H9 (cell line): ENCODE measurements around the gene MICALL2. TPM values are rescaled to one million over a fixed set of nuclear protein-coding genes. Genes with fewer than 3 reads are reported as not detected.
A peak's percentile ranks its signal among the peaks of the same experiment; 100 is the strongest.

Source experiments
- DNase-seq: peaks from one replicate; pipeline ENCODE4 v3.0.0-alpha.2; 2017
- H2AFZ ChIP-seq: one replicate; pipeline ENCODE4 v1.6.1; 2013; ENCODE audit warnings: mild to moderate bottlenecking, low read length, control low read depth, moderate library complexity
- H2AK5ac ChIP-seq: 2 replicates; pipeline ENCODE4 v1.6.1; 2013; ENCODE audit warnings: low read length, control low read depth, mixed read lengths; ENCODE audit not compliant: insufficient read length
- H2BK120ac ChIP-seq: one replicate; pipeline ENCODE4 v1.6.1; 2013; ENCODE audit warnings: low read depth, mild to moderate bottlenecking, low read length, control low read depth, inconsistent platforms; ENCODE audit not compliant: poor library complexity, severe bottlenecking
- H2BK12ac ChIP-seq: 2 replicates; pipeline ENCODE4 v1.6.1; 2013; ENCODE audit warnings: low read length, control low read depth, mixed read lengths, low read depth; ENCODE audit not compliant: insufficient read length
- H2BK15ac ChIP-seq: 2 replicates; pipeline ENCODE4 v1.6.1; 2013; ENCODE audit warnings: low read depth, low read length, control low read depth
- H2BK20ac ChIP-seq: one replicate; pipeline ENCODE4 v1.6.1; 2013; ENCODE audit warnings: low read depth, mild to moderate bottlenecking, low read length, control low read depth, inconsistent platforms; ENCODE audit not compliant: poor library complexity, severe bottlenecking
- H2BK5ac ChIP-seq: 2 replicates; pipeline ENCODE4 v1.6.1; 2013; ENCODE audit warnings: low read length, control low read depth, mixed read lengths; ENCODE audit not compliant: insufficient read length
- H3K14ac ChIP-seq: 2 replicates; pipeline ENCODE4 v1.6.1; 2013; ENCODE audit warnings: low read length, control low read depth; ENCODE audit not compliant: insufficient read depth
- H3K18ac ChIP-seq: 2 replicates; pipeline ENCODE4 v1.6.1; 2013; ENCODE audit warnings: low read depth, mild to moderate bottlenecking, mixed read lengths, low read length, control low read depth; ENCODE audit not compliant: insufficient read length
- H3K23ac ChIP-seq: 2 replicates; pipeline ENCODE4 v1.6.1; 2013; ENCODE audit warnings: low read length, control low read depth, mixed read lengths, low read depth; ENCODE audit not compliant: insufficient read length
- H3K23me2 ChIP-seq: 2 replicates; pipeline ENCODE4 v1.6.1; 2013; ENCODE audit warnings: low read depth, mild to moderate bottlenecking, mixed read lengths, low read length, control low read depth; ENCODE audit not compliant: insufficient read length, poor library complexity, severe bottlenecking
- H3K27ac ChIP-seq: 2 replicates; pipeline ENCODE4 v1.5.1; 2013; ENCODE audit warnings: low read length, control low read depth, mixed read lengths, low read depth; ENCODE audit not compliant: insufficient read length
- H3K27me3 ChIP-seq: 2 replicates; pipeline ENCODE4 v1.6.1; 2013; ENCODE audit warnings: low read length, control low read depth, inconsistent platforms; ENCODE audit not compliant: insufficient read depth
- H3K4ac ChIP-seq: 2 replicates; pipeline ENCODE4 v1.6.1; 2013; ENCODE audit warnings: low read depth, mild to moderate bottlenecking, control low read depth, inconsistent platforms, low read length, moderate library complexity
- H3K4me1 ChIP-seq: 2 replicates; pipeline ENCODE4 v1.6.1; 2013; ENCODE audit warnings: low read length, control low read depth, inconsistent platforms; ENCODE audit not compliant: insufficient read depth
- H3K4me2 ChIP-seq: 2 replicates; pipeline ENCODE4 v1.6.1; 2013; ENCODE audit warnings: low read length, control low read depth, mixed read lengths; ENCODE audit not compliant: insufficient read length, insufficient read depth
- H3K56ac ChIP-seq: 2 replicates; pipeline ENCODE4 v1.6.1; 2013; ENCODE audit warnings: low read depth, mild to moderate bottlenecking, mixed read lengths, low read length, control low read depth; ENCODE audit not compliant: insufficient read length
- H3K79me1 ChIP-seq: 2 replicates; pipeline ENCODE4 v1.6.1; 2013; ENCODE audit warnings: low read depth, mild to moderate bottlenecking, moderate library complexity, low read length, control low read depth, inconsistent platforms; ENCODE audit not compliant: insufficient read depth, poor library complexity, severe bottlenecking
- H3K79me2 ChIP-seq: 2 replicates; pipeline ENCODE4 v1.6.1; 2013; ENCODE audit warnings: low read length, control low read depth, inconsistent platforms; ENCODE audit not compliant: insufficient read depth
- H3K9ac ChIP-seq: 2 replicates; pipeline ENCODE4 v1.6.1; 2013; ENCODE audit warnings: low read length, control low read depth, mixed read lengths; ENCODE audit not compliant: insufficient read length; ENCODE audit errors: extremely low read depth
- H3K9me3 ChIP-seq: one replicate; pipeline ENCODE4 v1.6.1; 2013; ENCODE audit warnings: low read depth, low read length, inconsistent platforms; ENCODE audit not compliant: control insufficient read depth
- H3T11ph ChIP-seq: one replicate; pipeline ENCODE4 v1.6.1; 2013; ENCODE audit warnings: mild to moderate bottlenecking, low read length, control low read depth, inconsistent platforms
- H4K20me1 ChIP-seq: one replicate; pipeline ENCODE4 v1.6.1; 2013; ENCODE audit not compliant: control insufficient read depth, insufficient read length, insufficient read depth
- H4K5ac ChIP-seq: 2 replicates; pipeline ENCODE4 v1.6.1; 2013; ENCODE audit warnings: low read depth, mild to moderate bottlenecking, mixed read lengths, low read length, control low read depth; ENCODE audit not compliant: insufficient read length
- H4K8ac ChIP-seq: replicated peaks from 2 replicates; pipeline ENCODE4 v1.6.1; 2013; ENCODE audit warnings: low read length, control low read depth, mixed read lengths, low read depth; ENCODE audit not compliant: insufficient read length
- H4K91ac ChIP-seq: 2 replicates; pipeline ENCODE4 v1.6.1; 2013; ENCODE audit warnings: low read depth, mild to moderate bottlenecking, moderate library complexity, mixed read lengths, low read length, control low read depth; ENCODE audit not compliant: insufficient read length
- H3K27ac Mint-ChIP-seq, 3 experiments: 2 replicates in 2 of 3; 3 replicates in 1 of 3; pipeline ENCODE4 v1.8.0; 2020 to 2021; ENCODE audit warnings: mixed read lengths in 3 of 3, mild to moderate bottlenecking in 1 of 3, moderate library complexity in 1 of 3
- H3K27me3 Mint-ChIP-seq: 2 replicates; pipeline ENCODE4 v1.8.0; 2021; ENCODE audit warnings: low read depth, mild to moderate bottlenecking, moderate library complexity, mixed read lengths
- H3K36me3 Mint-ChIP-seq, 3 experiments: 2 replicates in 2 of 3; 3 replicates in 1 of 3; pipeline ENCODE4 v1.8.0; 2020 to 2021; ENCODE audit warnings: low read depth in 3 of 3, mixed read lengths in 3 of 3; ENCODE audit not compliant: insufficient read depth in 1 of 3
- H3K4me1 Mint-ChIP-seq, 2 experiments: 2 replicates each; pipeline ENCODE4 v1.8.0; 2020; ENCODE audit warnings: mixed read lengths in 2 of 2
- H3K4me3 Mint-ChIP-seq, 2 experiments: 2 replicates in 1 of 2; 3 replicates in 1 of 2; pipeline ENCODE4 v1.8.0; 2020 to 2021; ENCODE audit warnings: mild to moderate bottlenecking in 2 of 2, mixed read lengths in 2 of 2, moderate library complexity in 1 of 2
- H3K9me3 Mint-ChIP-seq, 2 experiments: 2 replicates in 1 of 2; 3 replicates in 1 of 2; pipeline ENCODE4 v1.8.0; 2020; ENCODE audit warnings: mild to moderate bottlenecking in 2 of 2, mixed read lengths in 2 of 2, moderate library complexity in 1 of 2
- CTCF ChIP-seq: fragments of 200-600 bp; sonication (generic); conservative IDR thresholded peaks from 3 replicates; pipeline ENCODE4 v1.8.0; 2021; ENCODE audit warnings: antibody characterized with exemption, mild to moderate bottlenecking
- WGBS: extraction: QIAGEN DNeasy Blood & Tissue Kit; methylation state at CpG from one replicate; pipeline ENCODE4 v1.1.7; 2013; ENCODE audit warnings: missing lambda C conversion rate, low lambda C conversion rate, mixed read lengths; ENCODE audit not compliant: insufficient read length; ENCODE audit errors: extremely low coverage; 5-methylcytosine and 5-hydroxymethylcytosine counted together
- total RNA-seq: library from RNA; stranded (reverse); gene quantifications from 2 replicates; pipeline ENCODE4 v1.2.1, GENCODE V29; 2021

Gene MICALL2
- total RNA-seq, 1 experiment from 2014 or later, result 7.1 TPM

- Mint-ChIP-seq H3K27ac (peak overlapping the region; percentile 61 to 82 (median 68); a peak in 4 of 7 replicates), H3K27me3 (no peaks in the 10 kb centered on the region)
Measured at GRCh38 chr7:1468203-1468602, 8.9 kb upstream of the MICALL2 start.

More at GRCh38 chr7:1468203-1468602, 8.9 kb upstream of the MICALL2 start:
- no peaks in the 10 kb centered on the region for H3K79me1 ChIP-seq
- no peak overlapping the region for H2BK20ac ChIP-seq
- no peaks in the 10 kb centered on the region for H4K20me1 ChIP-seq
- no peak overlapping the region for H3K4ac ChIP-seq
- H3K4me3 Mint-ChIP-seq, result no peak overlapping the region
- no peak overlapping the region for H2BK12ac ChIP-seq
- H3K9me3 ChIP-seq, result no peaks in the 10 kb centered on the region
- no peak for TF ChIP-seq CTCF
- peaks cover 2 to 7% of the 10 kb centered on the region in 2 experiments; a peak in 3 of 4 replicates for H3K4me1 Mint-ChIP-seq
- no peak overlapping the region for H3K23ac ChIP-seq
- no peak overlapping the region for H4K8ac ChIP-seq
- no peak overlapping the region for H3K4me2 ChIP-seq
- H4K91ac ChIP-seq, result no peak overlapping the region
- DNase-seq, result no peak
- H3K23me2 ChIP-seq, result no peaks in the 10 kb centered on the region
- no peak overlapping the region for H2BK15ac ChIP-seq
- no peak overlapping the region for H3K9ac ChIP-seq
- no peaks in the 10 kb centered on the region for H3K9me3 Mint-ChIP-seq
- no peak overlapping the region for H3K27ac ChIP-seq
- H3K14ac ChIP-seq, result no peak overlapping the region; the same call in 1 of the 2 replicates
- no peak overlapping the region for H2AK5ac ChIP-seq
- H3K27me3 ChIP-seq, result no peaks in the 10 kb centered on the region
- H2AFZ ChIP-seq, result no peak overlapping the region
- H3K18ac ChIP-seq, result no peak overlapping the region
- H3K36me3 Mint-ChIP-seq, result peaks cover 2 to 15% (median 8%) of the 10 kb centered on the region in 3 experiments; a peak in 5 of 7 replicates
- H3K79me2 ChIP-seq, result no peaks in the 10 kb centered on the region
- H3K56ac ChIP-seq, result no peak overlapping the region
- no peak overlapping the region for H4K5ac ChIP-seq
- no peaks in the 10 kb centered on the region for H3K4me1 ChIP-seq
- H2BK120ac ChIP-seq, result no peak overlapping the region
- H3T11ph ChIP-seq, result no peak overlapping the region
- H2BK5ac ChIP-seq, result no peak overlapping the region
- no CpG with 5 or more reads among the region's 13 CpGs for WGBS
